IPS-11a (cell line): ENCODE results near the gene MTRR.
A peak's percentile ranks its signal among the peaks of the same experiment; 100 is the strongest.

Experiments used
- H3K4me3 ChIP-seq: one replicate; pipeline ENCODE4 v1.5.1; 2013; ENCODE audit warnings: low read depth, low read length, control low read depth

The MTRR gene

GRCh38 chr5:7856855-7857254 is 12.1 kb upstream of the MTRR start:
- H3K4me3 ChIP-seq, result no peak overlapping the region

- no peak overlapping the region for H3K4me3 ChIP-seq
Measured at GRCh38 chr5:7857361-7857760, 11.6 kb upstream of the MTRR start.

GRCh38 chr5:7857926-7858632 is 10.9 kb upstream of the MTRR start:
- no peak overlapping the region for H3K4me3 ChIP-seq

GRCh38 chr5:7866196-7866595 is 2.8 kb upstream of the MTRR start:
- no peak overlapping the region for H3K4me3 ChIP-seq

- no peak overlapping the region for H3K4me3 ChIP-seq
Measured at GRCh38 chr5:7867260-7867659, 1.7 kb upstream of the MTRR start.

GRCh38 chr5:7868427-7868772 is 548 bp upstream of the MTRR start:
- H3K4me3 ChIP-seq, result peak overlapping the region; percentile 78

GRCh38 chr5:7869474-7870136 is 657 bp downstream of the MTRR start:
- peak overlapping the region; percentile 78 for H3K4me3 ChIP-seq

GRCh38 chr5:7871653-7872052 is 2.7 kb downstream of the MTRR start:
- H3K4me3 ChIP-seq, result no peak overlapping the region

- no peak overlapping the region for H3K4me3 ChIP-seq
Measured at GRCh38 chr5:7872517-7873130, 3.7 kb downstream of the MTRR start.

GRCh38 chr5:7873216-7873615 is 4.3 kb downstream of the MTRR start:
- H3K4me3 ChIP-seq, result no peak overlapping the region

- H3K4me3 ChIP-seq, result no peak overlapping the region
Measured at GRCh38 chr5:7874639-7875038, 5.7 kb downstream of the MTRR start.

GRCh38 chr5:7875151-7875550 is 6.2 kb downstream of the MTRR start:
- no peak overlapping the region for H3K4me3 ChIP-seq

GRCh38 chr5:7876867-7877266 is 7.9 kb downstream of the MTRR start:
- no peak overlapping the region for H3K4me3 ChIP-seq

- H3K4me3 ChIP-seq, result no peak overlapping the region
Measured at GRCh38 chr5:7877851-7878250, 8.9 kb downstream of the MTRR start.

- no peak overlapping the region for H3K4me3 ChIP-seq
Measured at GRCh38 chr5:7878381-7878873, 9.5 kb downstream of the MTRR start.

GRCh38 chr5:7881091-7881490 is 12.1 kb downstream of the MTRR start:
- no peak overlapping the region for H3K4me3 ChIP-seq

- H3K4me3 ChIP-seq, result no peak overlapping the region
Measured at GRCh38 chr5:7881816-7882215, 12.9 kb downstream of the MTRR start.

- H3K4me3 ChIP-seq, result no peak overlapping the region
Measured at GRCh38 chr5:7882926-7883325, 14.0 kb downstream of the MTRR start.

GRCh38 chr5:7884491-7885267 is 15.7 kb downstream of the MTRR start:
- no peak overlapping the region for H3K4me3 ChIP-seq

- no peak overlapping the region for H3K4me3 ChIP-seq
Measured at GRCh38 chr5:7886849-7887475, 18.0 kb downstream of the MTRR start.

GRCh38 chr5:7888901-7889300 is 20.0 kb downstream of the MTRR start:
- H3K4me3 ChIP-seq, result no peak overlapping the region
